Peyer's patch (tissue), 4 donors: ENCODE data around the gene DOCK4. TPM values are rescaled to one million over a fixed set of nuclear protein-coding genes. Genes with fewer than 3 reads are reported as not detected.

ENCODE experiments used
- DNase-seq, 3 donors: peaks; one replicate each; pipeline ENCODE4 v3.0.0-alpha.2; 2017 to 2019
- H3K27ac ChIP-seq, 4 donors: fragments of 200-600 bp; sonication (generic); one replicate each; pipeline ENCODE4 v1.5.1; 2016 to 2019
- H3K27me3 ChIP-seq, 2 donors: fragments of 200-600 bp; sonication (generic); one replicate each; pipeline ENCODE4 v1.5.1; 2019
- H3K36me3 ChIP-seq, 3 donors: fragments of 200-600 bp; sonication (generic); one replicate each; pipeline ENCODE4 v1.5.1; 2016 to 2019
- H3K4me1 ChIP-seq, 4 donors: fragments of 200-600 bp; sonication (generic); one replicate each; pipeline ENCODE4 v1.5.1; 2016 to 2019
- H3K4me3 ChIP-seq, 4 donors: fragments of 200-600 bp; sonication (generic); 1 replicate in 3 of 4; 2 replicates in 1 of 4; pipeline ENCODE4 v1.5.1; 2016 to 2019; ENCODE audit warnings: mild to moderate bottlenecking in 1 of 4
- H3K9me3 ChIP-seq, 4 donors: fragments of 200-600 bp; sonication (generic); one replicate each; pipeline ENCODE4 v1.5.1; 2016 to 2019; ENCODE audit warnings: mild to moderate bottlenecking in 1 of 4
- POLR2A ChIP-seq, 2 donors: fragments of 450-650 bp; IDR thresholded peaks; one replicate each; pipeline ENCODE4 v1.5.1; 2017; ENCODE audit warnings: antibody characterized with exemption in 2 of 2, mild to moderate bottlenecking in 2 of 2, moderate library complexity in 2 of 2
- total RNA-seq, 4 donors: library from RNA; depleted of rRNA; stranded (reverse); fragments of >200 nt; gene quantifications; one replicate each; pipeline ENCODE4 v1.1.0, GENCODE V29; 2016
- TF ChIP-seq, protein P1 (sequence below), 6 experiments: fragments of 450-650 bp in 4 of 6; fragments of 200-600 bp in 2 of 6; sonication (generic) in 1 of 6; IDR thresholded peaks; one replicate each; pipeline ENCODE4 v1.5.1; 2017 to 2019; ENCODE audit warnings: antibody characterized with exemption in 6 of 6, mild to moderate bottlenecking in 3 of 6, moderate library complexity in 1 of 6

The DOCK4 gene
- total RNA-seq, 4 donors from 2014 or later, result 5.1 to 52.8 (median 15.5) TPM

DNA sequence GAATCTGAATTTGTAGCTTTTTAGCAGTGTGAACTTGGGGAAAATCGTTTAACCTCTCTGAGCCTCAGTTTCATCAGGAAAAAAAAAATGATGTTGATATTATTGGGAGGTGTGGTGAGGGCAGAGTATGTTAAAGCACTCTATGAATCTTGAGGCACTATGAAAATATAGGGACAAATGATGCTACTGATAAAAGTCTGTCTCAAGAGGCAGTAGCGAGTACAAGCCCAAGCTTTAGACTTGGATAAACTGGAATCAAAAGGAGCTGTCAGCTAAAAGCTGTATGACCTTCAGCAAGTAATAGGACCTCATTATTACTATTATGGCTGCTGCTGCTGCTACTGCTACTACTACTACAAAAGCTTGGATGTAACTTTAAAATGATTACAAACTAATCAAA lies 8.7 kb upstream of the DOCK4 start:
- TF ChIP-seq, protein P1, sequence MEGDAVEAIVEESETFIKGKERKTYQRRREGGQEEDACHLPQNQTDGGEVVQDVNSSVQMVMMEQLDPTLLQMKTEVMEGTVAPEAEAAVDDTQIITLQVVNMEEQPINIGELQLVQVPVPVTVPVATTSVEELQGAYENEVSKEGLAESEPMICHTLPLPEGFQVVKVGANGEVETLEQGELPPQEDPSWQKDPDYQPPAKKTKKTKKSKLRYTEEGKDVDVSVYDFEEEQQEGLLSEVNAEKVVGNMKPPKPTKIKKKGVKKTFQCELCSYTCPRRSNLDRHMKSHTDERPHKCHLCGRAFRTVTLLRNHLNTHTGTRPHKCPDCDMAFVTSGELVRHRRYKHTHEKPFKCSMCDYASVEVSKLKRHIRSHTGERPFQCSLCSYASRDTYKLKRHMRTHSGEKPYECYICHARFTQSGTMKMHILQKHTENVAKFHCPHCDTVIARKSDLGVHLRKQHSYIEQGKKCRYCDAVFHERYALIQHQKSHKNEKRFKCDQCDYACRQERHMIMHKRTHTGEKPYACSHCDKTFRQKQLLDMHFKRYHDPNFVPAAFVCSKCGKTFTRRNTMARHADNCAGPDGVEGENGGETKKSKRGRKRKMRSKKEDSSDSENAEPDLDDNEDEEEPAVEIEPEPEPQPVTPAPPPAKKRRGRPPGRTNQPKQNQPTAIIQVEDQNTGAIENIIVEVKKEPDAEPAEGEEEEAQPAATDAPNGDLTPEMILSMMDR (IDR thresholded peaks at IDR 0.05), result no peak
- TF ChIP-seq POLR2A (IDR thresholded peaks at IDR 0.05), result no peak
- Histone ChIP-seq H3K36me3 (no peaks in the 10 kb centered on the region), H3K27me3 (no peaks in the 10 kb centered on the region), H3K27ac (no peak overlapping the region), H3K4me1 (peaks cover 0 to 8% (median 0%) of the 10 kb centered on the region in 4 donors), H3K9me3 (no peaks in the 10 kb centered on the region), H3K4me3 (no peak overlapping the region)
- DNase-seq, result no peak

DNA sequence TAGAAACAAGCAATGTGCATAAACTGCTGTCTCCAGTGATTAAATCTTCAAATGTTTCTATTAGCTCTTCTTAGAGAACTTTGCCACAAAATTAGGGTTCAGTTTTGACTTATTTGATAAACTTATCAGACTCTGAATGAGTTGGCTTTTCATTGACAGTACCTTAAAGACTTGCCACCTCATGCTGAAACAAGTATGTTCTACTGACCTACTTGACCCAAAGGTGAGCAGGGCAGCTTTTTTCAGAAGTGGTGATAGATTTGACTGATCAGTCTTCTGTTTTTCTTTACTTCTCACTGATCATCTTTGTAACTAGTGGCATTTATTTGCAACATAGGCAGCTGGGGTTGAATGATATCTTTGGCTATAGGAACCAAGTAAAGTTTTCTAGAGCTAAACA lies 8.1 kb upstream of the DOCK4 start:
- H3K27me3 ChIP-seq, result no peaks in the 10 kb centered on the region
- no peak overlapping the region for H3K4me3 ChIP-seq
- peaks cover 0 to 8% (median 0%) of the 10 kb centered on the region in 4 donors for H3K4me1 ChIP-seq
- H3K9me3 ChIP-seq, result no peaks in the 10 kb centered on the region
- TF ChIP-seq, protein P1 (IDR thresholded peaks at IDR 0.05), result no peak
- TF ChIP-seq POLR2A (IDR thresholded peaks at IDR 0.05), result no peak
- no peaks in the 10 kb centered on the region for H3K36me3 ChIP-seq
- no peak overlapping the region for H3K27ac ChIP-seq
- DNase-seq, result no peak

DNA sequence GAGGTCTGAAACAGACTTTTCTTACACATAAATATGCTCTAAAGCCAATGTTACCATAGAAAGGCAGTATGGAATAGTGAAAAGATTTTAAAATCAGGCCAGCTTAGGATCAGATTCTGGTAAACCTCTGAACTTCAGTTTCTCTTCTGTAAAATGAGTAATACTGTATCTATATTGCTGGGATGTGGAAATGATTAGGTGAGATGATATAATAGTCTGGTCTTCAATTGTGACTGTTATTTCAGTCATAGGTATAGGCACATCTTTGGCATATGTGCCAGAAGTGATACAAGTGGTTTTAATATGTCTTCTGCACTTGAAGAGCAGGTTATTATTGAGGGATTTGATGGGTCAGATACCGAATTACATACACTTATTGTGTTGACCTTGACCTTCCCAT lies 7.5 kb upstream of the DOCK4 start:
- Histone ChIP-seq H3K27me3 (no peaks in the 10 kb centered on the region), H3K27ac (no peak overlapping the region), H3K9me3 (no peaks in the 10 kb centered on the region), H3K4me3 (no peak overlapping the region), H3K4me1 (peaks cover 0 to 8% (median 0%) of the 10 kb centered on the region in 4 donors), H3K36me3 (no peaks in the 10 kb centered on the region)
- DNase-seq, result no peak
- TF ChIP-seq, protein P1 (IDR thresholded peaks at IDR 0.05), result no peak
- no peak for TF ChIP-seq POLR2A (IDR thresholded peaks at IDR 0.05)

DNA sequence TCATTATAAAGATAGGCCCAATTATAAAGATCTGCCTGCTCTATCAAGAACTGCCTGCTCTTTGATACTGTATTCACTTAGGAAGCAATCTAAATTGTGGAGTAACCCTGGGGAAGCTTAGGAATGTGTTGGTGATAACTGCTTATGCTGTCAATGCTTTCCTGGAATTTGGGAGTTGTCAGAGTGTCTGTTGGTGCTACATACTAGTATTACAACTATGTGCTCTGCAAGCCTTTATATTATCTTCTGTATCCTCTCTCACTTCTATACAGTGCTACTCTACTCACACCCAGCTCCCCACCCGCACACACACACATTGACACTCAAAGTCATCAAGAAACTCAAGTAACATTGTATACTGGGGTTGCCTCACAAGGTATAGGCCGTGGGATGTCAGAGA lies 6.4 kb upstream of the DOCK4 start:
- no peak for DNase-seq
- H3K27me3 ChIP-seq, result no peaks in the 10 kb centered on the region
- H3K4me3 ChIP-seq, result no peak overlapping the region
- TF ChIP-seq, protein P1 (IDR thresholded peaks at IDR 0.05), result no peak
- no peak for TF ChIP-seq POLR2A (IDR thresholded peaks at IDR 0.05)
- no peak overlapping the region for H3K27ac ChIP-seq
- H3K36me3 ChIP-seq, result no peaks in the 10 kb centered on the region
- H3K4me1 ChIP-seq, result peaks cover 0 to 9% (median 0%) of the 10 kb centered on the region in 4 donors
- no peaks in the 10 kb centered on the region for H3K9me3 ChIP-seq

DNA sequence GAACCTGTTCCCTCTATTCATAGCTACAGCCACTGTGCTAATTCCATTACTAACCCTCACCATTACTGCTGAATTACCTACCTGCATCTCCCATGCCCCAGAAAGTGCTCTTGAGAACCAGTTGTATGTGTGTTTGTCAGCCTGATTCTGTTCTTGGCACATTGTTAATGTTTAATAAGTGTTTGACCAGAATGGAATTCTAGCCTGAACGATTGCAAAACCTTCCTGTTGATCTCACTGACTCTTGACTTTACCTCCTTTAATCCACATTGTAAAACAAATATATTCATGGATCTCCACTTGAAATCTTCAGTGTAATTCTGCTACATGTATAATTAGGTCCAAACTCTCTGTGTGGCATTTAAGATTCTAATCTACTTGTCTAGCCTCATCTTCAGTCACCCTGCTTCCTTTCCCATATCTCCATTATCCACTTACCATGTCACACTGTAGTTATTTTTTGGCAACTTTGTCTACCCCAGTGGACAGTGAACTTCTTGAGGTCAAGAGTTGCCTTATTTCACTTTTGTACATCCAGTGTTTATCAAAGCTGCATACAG lies 5.2 kb upstream of the DOCK4 start:
- Histone ChIP-seq H3K9me3 (no peaks in the 10 kb centered on the region), H3K27ac (no peak overlapping the region), H3K4me3 (no peak overlapping the region), H3K4me1 (peaks cover 0 to 13% (median 0%) of the 10 kb centered on the region in 4 donors), H3K36me3 (no peaks in the 10 kb centered on the region), H3K27me3 (no peaks in the 10 kb centered on the region)
- DNase-seq, result no peak
- TF ChIP-seq POLR2A (IDR thresholded peaks at IDR 0.05), result no peak

DNA sequence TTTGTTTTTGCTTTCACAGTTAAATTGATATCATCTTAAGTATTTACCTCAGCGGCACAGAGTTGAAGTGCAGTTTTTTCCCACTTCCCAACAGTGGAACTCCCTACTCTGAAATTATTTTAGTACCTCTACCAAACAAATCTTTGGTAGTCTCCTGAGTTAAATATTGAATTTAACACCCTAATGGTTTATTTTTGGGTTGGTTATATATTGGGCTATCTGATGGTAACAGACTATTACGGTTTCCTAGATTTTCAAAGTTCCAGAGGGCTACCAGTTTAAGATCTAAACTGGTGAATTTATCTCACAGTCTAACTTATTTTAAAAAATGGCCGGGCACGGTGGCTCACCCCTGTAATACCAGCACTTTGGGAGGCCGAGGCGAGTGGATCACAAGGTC lies 1.6 kb upstream of the DOCK4 start:
- no peak for TF ChIP-seq POLR2A (IDR thresholded peaks at IDR 0.05)
- TF ChIP-seq, protein P1 (IDR thresholded peaks at IDR 0.05), result no peak
- H3K9me3 ChIP-seq, result no peaks in the 10 kb centered on the region
- H3K4me1 ChIP-seq, result peaks cover 0 to 13% (median 2%) of the 10 kb centered on the region in 4 donors
- H3K27ac ChIP-seq, result no peak overlapping the region
- H3K4me3 ChIP-seq, result no peak overlapping the region
- H3K36me3 ChIP-seq, result no peaks in the 10 kb centered on the region
- no peaks in the 10 kb centered on the region for H3K27me3 ChIP-seq
- DNase-seq, result no peak
